BE2C (cell line): Measurements from ENCODE around the gene ZFP36.

ENCODE experiments used
- DNase-seq: peaks from one replicate; pipeline ENCODE4 v3.0.0-alpha.2; 2020
- H3K27me3 ChIP-seq: fragments of 250-450 bp; sonication (Bioruptor Pico); 2 replicates; pipeline ENCODE4 v1.5.1; 2020; ENCODE audit warnings: mild to moderate bottlenecking
- H3K36me3 ChIP-seq: fragments of 250-450 bp; sonication (Bioruptor Pico); 2 replicates; pipeline ENCODE4 v1.5.1; 2020; ENCODE audit warnings: mild to moderate bottlenecking
- H3K4me1 ChIP-seq: fragments of 250-450 bp; sonication (Bioruptor Pico); 2 replicates; pipeline ENCODE4 v1.5.1; 2020
- H3K4me3 ChIP-seq: 2 replicates; pipeline ENCODE4 v1.5.1; 2011; ENCODE audit warnings: low read depth, low read length
- H3K9me3 ChIP-seq: fragments of 250-450 bp; sonication (Bioruptor Pico); 2 replicates; pipeline ENCODE4 v1.5.1; 2020
- CTCF ChIP-seq: IDR thresholded peaks from 2 replicates; pipeline ENCODE4 v1.5.1; 2012; ENCODE audit warnings: mild to moderate bottlenecking, low read depth, low read length

The ZFP36 gene

GRCh38 chr19:39399668-39400050, 7.0 kb upstream of the ZFP36 start:
- TF ChIP-seq CTCF, result no peak

GRCh38 chr19:39400061-39400460, 6.6 kb upstream of the ZFP36 start:
- Histone ChIP-seq H3K27me3 (no peaks in the 10 kb centered on the region), H3K4me1 (peaks cover 29% of the 10 kb centered on the region), H3K9me3 (no peaks in the 10 kb centered on the region), H3K36me3 (no peaks in the 10 kb centered on the region), H3K4me3 (no peak overlapping the region)
- DNase-seq, result no peak
- TF ChIP-seq CTCF, result no peak

More at GRCh38 chr19:39399668-39400050, 7.0 kb upstream of the ZFP36 start:
- no peak for DNase-seq
- no peaks in the 10 kb centered on the region for H3K9me3 ChIP-seq
- H3K4me1 ChIP-seq, result peaks cover 29% of the 10 kb centered on the region
- H3K4me3 ChIP-seq, result no peak overlapping the region
- H3K27me3 ChIP-seq, result no peaks in the 10 kb centered on the region
- H3K36me3 ChIP-seq, result no peaks in the 10 kb centered on the region

DNA sequence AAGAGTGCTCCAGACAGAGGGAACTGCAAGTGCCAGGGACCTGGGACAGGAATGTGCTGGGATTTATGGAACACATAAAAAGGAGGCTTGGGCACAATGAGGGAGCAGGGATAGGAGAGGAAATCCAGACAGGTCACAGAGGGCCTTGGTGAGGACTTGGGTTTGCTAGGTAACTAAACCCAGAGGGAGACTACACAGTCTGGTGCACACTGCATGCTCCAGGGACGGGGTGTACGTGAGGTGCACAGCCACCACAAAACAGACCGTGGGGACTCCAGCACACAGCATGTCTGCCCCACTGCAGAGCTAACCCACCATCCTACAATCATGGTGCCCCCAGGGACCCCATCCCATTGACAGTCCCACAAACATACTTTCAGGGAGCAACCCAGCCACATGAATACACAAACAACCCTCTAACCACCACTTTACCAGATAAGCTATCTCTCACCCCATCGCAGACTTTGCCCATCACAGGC, 5.5 kb upstream of the ZFP36 start:
- Histone ChIP-seq H3K27me3 (no peaks in the 10 kb centered on the region), H3K4me1 (peaks cover 29% of the 10 kb centered on the region), H3K36me3 (no peaks in the 10 kb centered on the region), H3K4me3 (no peak overlapping the region), H3K9me3 (no peaks in the 10 kb centered on the region)
- DNase-seq, result no peak
- TF ChIP-seq CTCF, result no peak

GRCh38 chr19:39401549-39402345, 4.9 kb upstream of the ZFP36 start:
- H3K27me3 ChIP-seq, result no peaks in the 10 kb centered on the region
- peak; percentile 38 for DNase-seq
- peaks cover 29% of the 10 kb centered on the region for H3K4me1 ChIP-seq
- TF ChIP-seq CTCF, result no peak
- no peaks in the 10 kb centered on the region for H3K36me3 ChIP-seq
- no peaks in the 10 kb centered on the region for H3K9me3 ChIP-seq
- no peak overlapping the region for H3K4me3 ChIP-seq

GRCh38 chr19:39402346-39403300, 4.0 kb upstream of the ZFP36 start:
- Histone ChIP-seq H3K36me3 (no peaks in the 10 kb centered on the region), H3K9me3 (no peaks in the 10 kb centered on the region), H3K4me3 (peak overlapping the region; percentile 56), H3K27me3 (no peaks in the 10 kb centered on the region), H3K4me1 (peaks cover 29% of the 10 kb centered on the region)
- peak; percentile 72 for DNase-seq
- no peak for TF ChIP-seq CTCF
